CD4-positive, alpha-beta T cell treated with Interleukin-6 for 4 hours (primary cell): ENCODE results near the gene MTFP1.
A peak's percentile ranks its signal among the peaks of the same experiment; 100 is the strongest.
"Not testable (repeated sequence)": the region's sequence is repeated elsewhere in the genome, so short reads cannot be mapped to it uniquely, and the experiment has no call there.

Source experiments
- DNase-seq: peaks from one replicate; pipeline ENCODE4 v3.0.0-alpha.2; 2020; ENCODE audit warnings: mixed read lengths

The MTFP1 gene

DNA sequence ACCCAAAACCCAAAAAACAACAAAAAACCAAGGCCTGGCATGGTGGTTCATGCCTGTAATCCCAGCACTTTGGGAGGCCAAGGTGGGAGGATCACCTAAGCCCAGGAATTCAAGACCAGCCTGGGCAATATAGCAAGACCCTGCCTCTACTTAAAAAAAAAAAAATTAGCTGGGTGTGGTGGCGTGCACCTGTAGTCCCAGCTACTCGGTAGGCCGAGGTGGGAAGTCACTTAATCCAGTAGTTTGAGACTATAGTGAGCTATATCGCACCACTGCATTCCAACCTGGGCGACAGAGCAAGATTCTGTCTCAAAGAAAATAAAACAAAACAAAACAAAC lies 22.8 kb upstream of the MTFP1 start:
- not testable (repeated sequence) for DNase-seq

DNA sequence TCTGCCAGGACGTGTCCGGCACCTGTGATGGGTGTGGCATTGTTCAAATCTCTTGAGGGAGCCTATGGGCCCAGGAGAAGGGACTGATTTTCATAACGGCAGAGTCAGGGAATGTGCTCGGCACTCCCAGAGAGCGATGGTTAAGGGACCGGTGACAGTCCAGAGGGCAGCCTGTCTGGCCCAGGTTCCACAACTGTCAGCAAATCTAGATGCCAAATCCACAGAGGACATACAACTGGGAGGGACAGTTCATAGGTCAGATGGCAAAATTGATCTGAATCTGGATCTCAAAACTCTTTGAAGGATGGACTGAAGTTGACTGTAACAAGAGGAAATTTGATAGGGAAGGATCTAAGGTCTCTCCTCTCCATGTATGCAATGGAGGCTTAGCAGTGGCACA lies 21.3 kb upstream of the MTFP1 start:
- no peak for DNase-seq

DNA sequence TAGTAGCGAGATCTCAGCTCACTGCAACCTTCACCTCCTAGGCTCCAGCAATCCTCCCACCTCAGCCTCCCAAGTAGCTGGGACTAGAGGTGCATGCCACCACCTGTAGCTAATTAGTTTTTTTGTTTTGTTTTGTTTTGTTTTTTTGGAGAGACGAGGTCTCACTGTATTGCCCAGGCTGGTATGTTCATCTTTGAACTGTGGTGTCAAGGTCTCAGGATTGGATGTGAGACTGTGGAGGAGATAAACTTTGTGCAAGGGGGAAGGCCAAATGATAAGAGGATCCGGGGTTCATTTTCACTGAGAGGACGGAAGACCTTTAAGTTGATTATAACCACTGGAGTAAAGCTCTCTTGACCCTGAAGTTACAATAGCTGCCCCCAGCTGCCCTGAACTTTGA lies 19.8 kb upstream of the MTFP1 start:
- no peak for DNase-seq

DNA sequence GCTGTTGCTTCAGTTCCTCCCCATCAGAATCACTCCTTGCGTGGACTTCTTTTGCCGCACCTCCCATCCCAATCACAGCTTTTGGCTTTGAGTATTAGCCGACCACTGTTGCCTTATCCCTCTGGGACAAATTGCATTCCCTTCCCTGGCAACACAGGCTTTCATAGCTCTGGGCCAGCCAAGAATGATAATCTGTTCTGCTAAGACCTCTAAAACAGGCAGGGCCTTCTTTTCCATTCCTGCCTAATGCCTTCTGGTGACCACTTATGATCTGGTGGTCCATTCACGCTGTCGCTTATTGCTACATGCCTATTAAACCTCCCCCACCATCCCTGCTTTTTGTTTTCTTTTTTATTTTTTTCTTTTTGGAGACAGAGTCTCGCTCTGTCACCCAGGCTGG lies 19.2 kb upstream of the MTFP1 start:
- no peak for DNase-seq

DNA sequence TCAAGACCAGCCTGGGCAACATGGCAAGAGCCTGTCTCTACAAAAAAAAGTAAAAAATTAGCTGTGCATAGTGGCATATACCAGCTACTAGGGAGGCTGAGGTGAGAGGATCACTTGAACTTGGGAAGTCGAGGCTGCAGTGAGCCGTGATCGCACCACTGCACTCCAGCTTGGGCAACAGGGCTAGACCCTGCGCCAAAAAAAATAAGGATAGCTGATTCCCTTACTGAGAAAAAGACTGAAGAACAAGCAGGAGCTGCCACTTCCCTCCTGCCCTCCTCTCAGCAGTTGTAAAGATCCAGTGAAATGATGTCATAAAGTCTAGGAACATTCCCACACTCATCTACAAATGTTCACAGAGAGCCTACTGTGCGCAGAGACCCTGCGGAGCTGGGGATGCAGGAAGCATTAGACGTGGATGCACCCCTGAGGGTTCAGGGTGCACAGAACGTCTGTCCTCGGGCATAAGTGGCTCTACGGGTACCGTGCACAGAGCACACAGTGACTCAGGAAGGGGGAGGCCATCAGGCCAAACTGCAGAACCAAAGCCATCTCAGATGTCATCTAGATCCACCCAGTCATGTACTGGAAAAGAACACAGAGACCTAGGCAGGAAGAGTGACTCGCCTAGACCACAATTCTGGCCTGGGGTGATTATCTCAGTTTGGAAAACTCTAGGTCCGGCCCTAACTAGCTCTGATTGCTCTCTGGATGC lies 17.0 kb upstream of the MTFP1 start:
- DNase-seq, result no peak

DNA sequence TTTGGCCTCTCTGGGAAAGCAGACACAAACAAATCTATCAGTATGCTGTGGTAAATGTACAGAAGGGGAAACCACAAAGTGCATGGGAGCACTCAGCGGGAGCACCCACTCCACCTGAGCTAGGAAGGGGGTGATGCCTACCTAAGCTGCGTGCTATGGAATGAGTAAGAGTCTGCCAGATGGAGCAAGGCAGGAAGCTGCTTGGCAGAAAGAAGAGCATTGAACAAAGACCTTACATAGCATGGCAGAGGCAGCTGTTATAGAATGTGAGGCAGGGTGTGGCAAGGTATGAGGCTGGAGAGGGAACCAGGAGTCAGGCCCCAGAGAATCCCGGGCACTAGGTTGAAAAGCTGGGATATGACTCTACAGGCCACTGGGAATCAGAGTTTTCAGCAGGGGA lies 13.8 kb upstream of the MTFP1 start:
- no peak for DNase-seq

DNA sequence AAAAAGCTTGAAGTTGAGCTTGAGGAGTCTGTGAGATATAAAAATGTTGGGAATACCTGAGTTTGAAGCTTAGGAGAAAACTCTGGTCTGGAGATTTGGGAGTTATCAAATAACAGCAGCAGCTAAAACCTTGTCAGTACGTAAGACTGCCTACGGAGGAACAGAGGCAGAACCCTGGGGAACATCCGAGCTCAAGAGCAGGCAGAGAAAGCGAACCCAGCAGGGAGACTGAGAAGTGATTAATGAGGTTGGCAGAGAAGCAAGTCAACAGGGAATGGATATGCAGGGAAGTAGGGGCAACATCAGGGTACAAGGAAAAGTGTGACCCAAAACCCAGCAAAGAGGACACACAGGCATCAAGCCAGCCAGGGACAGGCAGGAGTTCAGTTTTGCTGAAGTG lies 12.6 kb upstream of the MTFP1 start:
- no peak for DNase-seq

DNA sequence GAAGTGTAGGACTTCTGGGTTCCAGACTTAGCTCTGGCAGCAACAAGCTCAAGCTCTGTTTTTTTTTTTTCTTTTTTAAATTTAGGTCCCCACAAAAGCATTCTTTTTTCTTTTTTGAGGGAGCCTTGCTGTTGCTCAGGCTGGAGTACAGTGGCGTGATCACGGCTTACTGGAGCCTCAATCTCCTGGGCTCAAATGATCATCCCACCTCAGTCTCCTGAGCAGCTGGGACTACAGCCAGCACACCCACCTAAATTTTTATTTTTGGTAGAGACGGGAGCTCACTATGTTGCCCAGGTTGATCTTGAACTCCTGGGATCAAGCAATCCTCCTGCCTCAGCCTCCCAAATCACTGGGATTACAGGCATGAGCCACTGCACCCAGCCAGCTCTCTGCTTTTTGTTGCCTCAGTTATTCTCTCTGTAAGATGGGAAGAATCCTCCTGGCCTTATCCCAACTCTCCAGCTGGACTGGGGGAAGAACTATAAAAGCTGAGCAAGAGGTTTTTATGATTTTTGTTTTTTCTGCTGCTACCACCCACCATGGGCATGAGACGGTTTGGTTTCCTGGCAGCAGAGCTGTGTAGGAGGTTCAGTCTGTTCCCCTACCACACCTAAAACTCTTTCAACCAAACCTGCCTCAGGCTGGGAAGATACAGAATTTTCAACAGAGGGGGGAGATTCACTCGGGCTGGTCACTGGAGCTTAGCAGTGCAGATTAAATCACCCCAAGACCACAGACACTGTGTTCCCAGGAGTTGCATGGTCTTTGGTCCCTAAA lies 11.6 kb upstream of the MTFP1 start:
- peak; percentile 31 for DNase-seq

DNA sequence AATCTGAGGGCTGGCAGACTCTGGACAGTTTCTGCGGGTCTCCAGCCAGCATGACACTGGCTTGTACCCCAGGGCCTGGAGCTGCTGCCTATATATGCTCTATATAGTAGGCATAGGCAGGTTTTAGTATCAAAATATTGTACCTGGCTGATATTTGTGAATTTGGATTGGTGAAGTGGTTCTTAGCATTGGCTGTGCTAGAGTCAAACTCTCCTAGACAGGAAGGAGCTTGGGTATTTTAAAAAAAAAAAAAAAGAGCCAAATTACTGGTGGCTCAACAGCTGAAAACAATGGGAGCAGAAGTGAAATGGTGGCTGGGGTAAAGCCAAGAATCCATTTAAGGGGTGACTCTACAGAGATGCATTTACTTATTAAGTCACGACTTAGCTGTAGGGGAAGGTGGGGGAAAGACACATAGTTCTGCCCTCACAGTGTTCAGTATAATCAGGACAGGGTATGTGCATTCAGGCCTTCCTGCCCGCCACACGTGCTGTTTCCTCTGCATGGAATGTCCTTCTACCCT lies 11.0 kb upstream of the MTFP1 start:
- DNase-seq, result no peak

DNA sequence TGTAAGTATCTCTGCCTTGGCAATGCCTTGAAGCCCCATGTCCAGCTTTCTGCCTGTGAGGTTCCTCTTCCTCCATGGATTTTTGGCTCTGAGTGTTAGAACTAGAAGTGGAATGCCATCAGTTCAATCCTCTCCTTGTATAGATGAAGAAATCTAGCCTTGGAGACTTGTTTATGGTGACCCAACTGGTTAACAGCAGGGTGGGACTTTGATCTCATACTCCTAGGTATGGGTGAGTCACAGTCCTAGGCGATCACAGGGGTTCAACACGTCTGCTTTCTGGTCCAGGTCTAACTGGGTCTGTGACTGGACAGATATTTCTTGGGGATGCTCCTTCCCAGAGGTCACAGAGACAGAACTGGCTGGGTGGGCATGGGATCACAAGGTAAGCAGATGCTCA lies 9.2 kb upstream of the MTFP1 start:
- DNase-seq, result no peak

DNA sequence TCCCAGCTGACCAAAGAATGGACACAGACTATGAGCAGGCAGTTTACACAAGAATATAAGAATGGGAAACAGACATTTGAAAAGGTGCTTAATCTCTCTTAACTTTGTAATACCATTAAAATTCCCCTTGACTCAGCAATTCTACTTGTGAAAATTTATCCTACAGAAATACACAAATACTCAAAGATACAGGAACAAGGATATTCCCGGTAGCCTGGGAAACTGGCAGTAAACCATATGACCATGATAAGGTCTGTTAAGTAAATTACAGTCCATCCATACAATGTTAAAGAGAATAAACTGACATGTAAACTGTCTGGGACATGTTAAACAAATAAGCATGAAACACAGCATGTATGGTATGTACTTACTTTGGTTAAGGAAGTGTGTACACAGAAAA lies 8.7 kb upstream of the MTFP1 start:
- no peak for DNase-seq

DNA sequence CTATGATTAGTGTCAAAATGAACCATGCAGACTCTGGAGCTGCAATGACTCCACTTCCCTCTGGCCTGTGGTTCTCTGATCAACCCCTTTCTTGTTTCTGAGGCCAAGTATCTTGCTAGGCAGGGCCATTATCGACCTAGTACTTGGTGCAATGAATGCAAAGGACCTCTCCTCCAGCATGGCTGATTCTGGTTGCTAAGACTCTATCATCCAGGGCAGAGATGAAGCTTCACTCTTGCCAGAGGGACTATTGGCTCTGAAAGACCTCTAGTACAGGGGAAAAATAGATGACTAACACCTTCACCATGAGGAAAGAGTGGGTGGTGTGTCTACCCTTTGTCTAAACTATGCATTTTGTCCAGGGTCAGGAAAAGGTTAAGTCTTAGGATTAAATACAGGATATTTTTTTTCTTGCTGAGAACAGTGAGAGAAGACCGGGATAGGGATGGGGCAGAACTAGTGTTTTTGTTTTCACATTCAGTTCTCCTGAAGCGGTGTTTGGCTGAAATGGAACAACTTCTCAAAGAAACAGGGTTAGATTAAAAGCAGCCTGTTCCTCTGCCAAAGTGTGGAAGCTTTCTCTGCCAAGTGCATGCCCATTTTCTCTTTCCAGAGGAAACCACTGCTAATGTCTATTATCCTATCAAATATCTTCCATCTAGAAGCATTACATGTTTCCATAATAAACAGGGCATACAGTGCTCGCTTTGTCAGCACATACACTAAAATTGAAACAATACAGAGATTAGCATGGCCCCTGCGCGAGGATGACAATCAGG lies 5.0 kb upstream of the MTFP1 start:
- DNase-seq, result no peak

DNA sequence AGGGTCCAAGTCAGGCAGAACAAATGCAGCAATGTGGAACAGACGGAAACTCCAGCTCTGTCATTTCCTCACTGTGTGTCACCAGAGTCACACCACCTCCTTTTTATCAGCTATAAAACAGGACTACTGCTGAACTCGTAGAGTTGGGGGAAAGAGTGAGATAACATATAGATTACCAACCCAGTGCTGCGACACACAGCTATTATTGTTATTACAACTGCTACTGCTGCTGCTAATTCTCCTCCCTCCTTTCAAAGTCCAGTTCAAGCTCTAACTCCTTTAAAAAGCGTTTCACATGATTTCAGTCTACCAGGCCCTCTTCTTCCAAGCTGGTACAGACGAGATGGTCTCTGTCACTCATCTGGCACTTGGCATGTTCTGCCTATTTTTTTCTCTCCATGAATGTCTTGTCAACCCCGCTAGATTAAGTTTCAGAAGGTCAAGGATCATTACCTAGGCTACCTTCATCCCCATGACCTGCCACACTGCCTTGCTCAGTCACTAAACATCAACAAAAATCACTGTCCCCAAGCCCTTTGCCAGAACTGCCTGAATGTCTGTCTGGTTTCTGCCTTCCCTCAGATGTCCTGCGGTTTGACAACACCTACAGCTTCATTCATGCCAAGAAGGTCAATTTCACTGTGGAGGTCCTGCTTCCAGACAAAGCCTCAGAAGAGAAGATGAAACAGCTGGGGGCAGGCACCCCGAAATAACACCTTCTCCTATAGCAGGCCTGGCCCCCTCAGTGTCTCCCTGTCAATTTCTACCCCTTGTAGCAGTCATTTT lies 3.7 kb upstream of the MTFP1 start:
- no peak for DNase-seq

DNA sequence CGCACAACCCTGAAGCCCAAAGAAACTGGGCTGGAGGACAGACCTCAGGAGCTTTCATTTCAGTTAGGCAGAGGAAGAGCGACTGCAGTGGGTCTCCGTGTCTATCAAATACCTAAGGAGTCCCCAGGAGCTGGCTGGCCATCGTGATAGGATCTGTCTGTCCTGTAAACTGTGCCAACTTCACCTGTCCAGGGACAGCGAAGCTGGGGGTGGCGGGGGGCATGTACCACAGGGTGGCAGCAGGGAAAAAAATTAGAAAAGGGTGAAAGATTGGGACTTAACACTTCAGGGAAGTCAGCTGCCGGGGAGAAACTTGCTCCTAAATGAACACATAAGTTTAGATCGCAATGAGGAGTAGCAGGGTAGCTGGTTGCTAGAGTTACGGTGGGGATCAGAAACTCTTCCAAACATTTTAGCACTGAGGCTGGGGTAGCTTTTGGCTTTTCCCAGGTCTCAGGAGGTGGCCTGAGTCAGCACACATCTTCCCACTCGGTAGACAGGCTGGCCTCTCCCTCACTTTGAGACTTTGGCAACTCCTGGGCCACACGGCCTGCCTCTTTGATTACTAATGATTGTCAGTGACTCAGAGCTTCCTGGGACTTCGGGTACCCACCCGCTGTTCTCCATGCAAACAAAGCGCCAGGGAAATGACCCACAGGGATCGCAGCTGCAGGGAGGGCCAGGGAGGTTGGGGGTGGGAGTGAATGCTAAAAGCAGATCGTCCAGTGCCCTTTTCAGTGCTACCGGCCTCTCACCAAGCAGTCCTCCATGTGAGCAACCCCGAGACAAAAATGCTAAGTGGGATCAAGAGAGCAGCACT lies 2.9 kb upstream of the MTFP1 start:
- DNase-seq, result peak; percentile 23

DNA sequence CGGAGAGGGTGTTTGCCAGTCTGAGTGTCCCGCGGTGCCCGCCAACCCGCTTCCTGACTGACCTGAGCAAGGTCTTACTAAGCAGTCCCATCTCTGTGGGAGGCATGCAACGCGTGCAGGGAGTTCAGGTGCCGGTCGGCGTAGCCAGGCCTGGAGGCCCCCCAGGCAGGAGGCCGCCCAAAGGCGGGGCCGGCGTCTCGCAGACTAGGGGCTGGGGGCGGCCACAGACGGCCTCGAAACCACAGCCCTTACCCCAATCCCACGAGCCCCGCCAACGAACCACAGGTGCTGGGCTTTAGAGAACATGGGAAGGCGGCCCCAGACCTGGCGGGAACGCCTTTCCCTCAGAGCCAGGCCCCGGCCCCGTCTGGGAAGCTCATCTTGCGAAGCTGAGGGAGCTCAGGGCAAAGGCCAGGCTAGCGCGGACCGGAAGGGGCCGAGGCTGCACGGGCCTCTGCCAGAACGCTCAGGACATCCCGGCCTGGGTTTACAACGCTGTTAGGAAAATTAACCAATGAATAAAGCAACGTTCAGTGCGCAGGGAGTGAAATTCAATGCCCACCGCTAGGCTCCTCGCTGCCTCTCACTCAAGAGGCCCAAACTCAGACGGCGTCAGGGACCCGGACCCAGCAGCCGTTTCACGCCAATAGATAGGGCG lies 2.1 kb upstream of the MTFP1 start:
- DNase-seq, result peak; percentile 48

DNA sequence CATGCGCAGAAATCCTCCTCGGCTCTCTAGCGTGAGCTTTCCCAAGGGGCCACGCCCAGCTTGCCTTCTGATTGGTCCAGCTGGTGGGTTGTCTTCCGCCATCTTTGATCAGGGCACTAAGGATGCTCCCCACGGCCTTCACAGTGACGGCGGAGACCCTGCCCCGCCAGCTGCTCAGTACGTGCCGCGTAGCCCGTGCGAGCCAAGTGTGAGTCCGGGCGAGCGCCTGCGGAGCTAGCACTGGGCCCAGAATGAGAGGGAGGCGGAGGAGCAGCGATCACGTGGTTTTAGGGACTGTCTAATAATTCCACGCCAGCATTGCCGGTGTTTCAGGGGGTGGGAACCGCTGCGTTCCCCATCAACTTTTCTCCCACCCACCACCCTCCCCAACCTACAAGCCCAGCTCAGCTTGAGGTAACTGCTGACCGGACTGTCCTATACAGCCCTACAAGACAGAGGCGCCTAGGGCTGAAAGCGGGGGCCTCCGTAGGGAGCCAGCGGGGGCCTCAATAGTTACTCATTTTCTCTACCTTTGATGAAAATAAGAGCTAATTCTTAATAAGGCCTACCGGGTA lies 1.5 kb upstream of the MTFP1 start:
- peak; percentile 99 for DNase-seq

DNA sequence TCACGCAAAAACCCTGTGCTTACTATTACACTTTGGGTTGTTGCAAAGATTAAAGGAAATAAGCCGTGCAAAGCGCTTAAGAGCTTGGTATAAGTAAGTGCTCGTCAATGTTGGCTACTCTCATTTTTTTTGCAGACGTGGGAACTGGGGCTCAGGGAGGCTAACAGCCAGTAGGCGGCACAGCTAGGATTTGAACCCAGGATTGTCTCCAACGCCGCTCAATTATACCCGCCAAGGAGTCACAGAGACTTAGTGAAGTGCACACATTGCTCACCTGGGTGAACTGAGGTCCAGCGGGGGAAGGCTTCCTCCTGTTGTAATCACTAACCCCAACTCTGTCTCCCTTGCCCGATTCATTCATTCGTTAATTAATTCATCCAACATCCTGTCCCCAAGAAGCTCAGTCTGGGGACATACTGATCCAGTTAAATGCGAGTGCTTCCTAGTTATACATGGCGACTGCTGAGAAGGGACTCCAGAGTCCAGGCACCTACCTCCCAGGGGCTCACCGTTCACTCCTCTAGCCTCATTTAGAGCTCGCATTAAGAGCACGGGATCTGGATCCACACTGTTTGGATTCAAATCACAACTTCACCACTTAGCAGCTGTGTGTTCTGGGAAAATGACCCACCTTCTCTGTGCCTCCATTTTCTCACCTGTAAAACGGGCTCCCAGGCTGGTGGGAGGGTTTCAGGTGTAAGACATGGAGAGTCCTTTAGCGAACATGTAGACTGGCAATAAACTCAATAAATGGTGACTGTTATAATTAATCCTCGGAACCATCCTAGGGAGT lies 838 bp upstream of the MTFP1 start:
- DNase-seq, result peak; percentile 6

DNA sequence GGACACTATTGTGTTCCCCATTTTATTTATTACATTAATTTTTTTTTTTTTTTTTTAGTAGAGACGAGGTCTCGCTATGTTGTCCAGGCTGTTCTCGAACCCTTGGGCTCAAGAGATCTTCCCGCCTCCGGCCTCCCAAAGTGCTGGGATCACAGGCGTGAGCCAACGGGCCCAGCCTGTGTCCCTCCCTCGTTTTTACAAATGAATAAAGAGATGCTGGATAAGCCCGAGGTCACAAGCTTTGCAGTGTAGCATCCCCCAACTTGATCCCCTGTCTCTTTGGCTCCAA lies 297 bp upstream of the MTFP1 start:
- no peak for DNase-seq

DNA sequence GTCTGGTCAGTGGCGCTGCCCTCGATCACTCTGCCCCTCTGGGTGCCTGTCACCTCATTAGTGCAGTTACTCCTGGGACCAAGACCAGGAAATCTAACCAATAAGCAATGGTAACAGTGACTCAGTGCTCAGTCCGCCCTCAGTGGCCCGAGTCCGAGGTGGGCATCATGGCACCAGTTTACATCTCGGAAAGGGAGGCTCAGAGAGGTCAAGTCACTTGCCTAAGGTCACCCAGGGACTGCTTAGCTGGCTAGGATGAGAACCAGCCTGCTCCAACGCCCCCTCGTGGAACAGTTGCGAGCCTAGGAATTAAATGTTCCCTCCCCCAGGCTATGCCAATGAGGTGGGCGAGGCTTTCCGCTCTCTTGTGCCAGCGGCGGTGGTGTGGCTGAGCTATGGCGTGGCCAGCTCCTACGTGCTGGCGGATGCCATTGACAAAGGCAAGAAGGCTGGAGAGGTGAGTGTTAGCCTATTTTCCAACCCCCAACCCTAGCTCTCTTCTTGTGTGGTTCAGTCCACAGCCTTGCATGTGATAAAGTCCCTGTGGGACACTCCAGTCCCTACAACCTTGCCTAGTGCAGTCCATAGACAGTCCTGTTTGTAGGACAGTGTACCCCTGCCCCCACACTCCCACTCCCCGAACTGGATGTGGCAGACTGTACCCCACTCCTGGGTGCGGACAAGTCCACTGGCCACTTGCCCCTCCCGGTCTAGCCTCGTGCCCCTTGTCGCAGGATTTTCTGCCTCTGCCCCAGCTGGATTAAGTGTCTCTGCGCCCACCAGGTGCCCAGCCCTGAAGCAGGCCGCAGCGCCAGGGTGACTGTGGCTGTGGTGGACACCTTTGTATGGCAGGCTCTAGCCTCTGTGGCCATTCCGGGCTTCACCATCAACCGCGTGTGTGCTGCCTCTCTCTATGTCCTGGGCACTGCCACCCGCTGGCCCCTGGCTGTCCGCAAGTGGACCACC lies 1.1 kb downstream of the MTFP1 start:
- DNase-seq, result peak; percentile 89
